Bladder microvascular endothelial cell (primary cell): ENCODE measurements around the gene FOXB2. TPM values are rescaled to one million over a fixed set of nuclear protein-coding genes. Genes with fewer than 3 reads are reported as not detected.

Source experiments
- total RNA-seq: library from RNA; depleted of rRNA; stranded (reverse); fragments of >200 nt; gene quantifications from 2 replicates; pipeline ENCODE4 v1.2.3, GENCODE V29; 2014

Gene FOXB2
- not detected in 2 replicates for total RNA-seq

DNA sequence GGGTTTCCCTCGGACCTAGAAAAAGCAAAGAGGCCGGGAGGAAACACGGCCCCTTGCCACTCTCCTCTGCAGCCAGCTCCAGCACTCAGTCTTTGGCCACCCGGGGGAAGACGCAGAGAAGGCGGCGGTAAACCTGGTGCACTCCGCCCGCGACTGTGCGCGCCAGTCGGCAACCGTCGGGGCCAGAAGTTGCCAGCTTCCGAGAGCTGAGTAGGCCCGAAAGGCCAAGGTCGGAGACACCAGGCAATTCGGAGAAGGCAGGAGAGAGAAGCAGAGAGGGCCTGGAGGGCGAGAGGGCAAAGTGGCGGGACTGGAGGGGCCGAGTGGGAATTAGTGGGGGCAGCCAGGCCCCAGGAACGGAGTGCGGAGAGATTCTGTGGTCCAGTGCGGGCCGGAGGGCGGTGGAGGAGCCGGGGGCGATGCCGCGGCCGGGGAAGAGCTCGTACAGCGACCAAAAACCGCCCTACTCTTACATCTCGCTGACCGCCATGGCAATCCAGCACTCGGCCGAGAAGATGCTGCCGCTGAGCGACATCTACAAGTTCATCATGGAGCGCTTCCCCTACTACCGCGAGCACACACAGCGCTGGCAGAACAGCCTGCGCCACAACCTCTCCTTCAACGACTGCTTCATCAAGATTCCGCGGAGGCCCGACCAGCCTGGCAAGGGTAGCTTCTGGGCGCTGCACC lies at the start of gene FOXB2:
FOXB2 (plus strand) TSS at position 420 of the 690 bp plus-strand sequence; CDS start at position 420, 0 bp downstream.

Other genes with a start within 250 kb of the FOXB2 start
- gene PRUNE2, start 113.5 kb upstream of the FOXB2 start, total RNA-seq, result 4.9 and 25.7 TPM in 2 replicates
- gene VPS13A, start 157.9 kb downstream of the FOXB2 start, total RNA-seq, result 16.7 and 51.9 TPM in 2 replicates